Breast epithelium (tissue), 4 donors: ENCODE results near the gene ASB11. TPM values are rescaled to one million over a fixed set of nuclear protein-coding genes. Genes with fewer than 3 reads are reported as not detected.

Experiments
- DNase-seq, 2 donors: peaks; one replicate each; pipeline ENCODE4 v3.0.0-alpha.2; 2019; ENCODE audit warnings: low spot score in 2 of 2
- H3K27ac ChIP-seq, 2 donors: fragments of 200-600 bp; sonication (generic) in 1 of 2; one replicate each; pipeline ENCODE4 v1.5.1; 2016 to 2019; ENCODE audit warnings: mild to moderate bottlenecking in 1 of 2
- H3K27me3 ChIP-seq, 2 donors: fragments of 200-600 bp; sonication (generic) in 1 of 2; one replicate each; pipeline versions ENCODE4 v1.5.1 to v1.6.0; 2017 to 2019; ENCODE audit warnings: control low read depth in 1 of 2, mild to moderate bottlenecking in 1 of 2
- H3K36me3 ChIP-seq: fragments of 200-600 bp; one replicate; pipeline ENCODE4 v1.5.1; 2019
- H3K4me1 ChIP-seq, 2 donors: fragments of 200-600 bp; sonication (generic); one replicate each; pipeline ENCODE4 v1.5.1; 2016 to 2019; ENCODE audit warnings: control low read depth in 1 of 2
- H3K4me3 ChIP-seq, 3 donors: fragments of 200-600 bp; sonication (generic); 1 replicate in 2 of 3; 2 replicates in 1 of 3; pipeline ENCODE4 v1.5.1; 2016 to 2019; ENCODE audit warnings: mild to moderate bottlenecking in 3 of 3, moderate library complexity in 2 of 3
- H3K9me3 ChIP-seq, 2 donors: fragments of 200-600 bp; sonication (generic) in 1 of 2; one replicate each; pipeline ENCODE4 v1.5.1; 2016 to 2019; ENCODE audit warnings: control low read depth in 1 of 2
- CTCF ChIP-seq, 3 donors: fragments of 450-650 bp; IDR thresholded peaks; one replicate each; pipeline ENCODE4 v1.5.1; 2016 to 2017; ENCODE audit warnings: antibody characterized with exemption in 3 of 3, mild to moderate bottlenecking in 3 of 3, moderate library complexity in 3 of 3
- POLR2A ChIP-seq: fragments of 450-650 bp; IDR thresholded peaks from one replicate; pipeline ENCODE4 v1.6.1; 2016; ENCODE audit warnings: antibody characterized with exemption, mild to moderate bottlenecking, moderate library complexity
- POLR2AphosphoS5 ChIP-seq, 3 donors: sonication (generic); formaldehyde crosslinking; IDR thresholded peaks; one replicate each; pipeline ENCODE4 v1.6.1; 2017; ENCODE audit warnings: antibody characterized with exemption in 3 of 3
- intact Hi-C: fragments of 100-400 bp; cut with DNase I; formaldehyde crosslinking; loops from one replicate; pipeline ENCODE4 v1.15.1; 2023; ENCODE audit warnings: low total_unique reads
- total RNA-seq, 3 donors: library from RNA; depleted of rRNA; stranded (reverse); fragments of >200 nt; gene quantifications; one replicate each; pipeline ENCODE4 v1.1.0, GENCODE V29; 2016

Gene ASB11
- not detected for total RNA-seq

- no peak for DNase-seq
- Histone ChIP-seq H3K4me3 (no peak within 1 kb of the TSS), H3K4me1 (no peaks in the 10 kb centered on the region), H3K36me3 (no peaks in the 10 kb centered on the region), H3K9me3 (no peaks in the 10 kb centered on the region), H3K27me3 (peaks cover 0 to 21% of the 10 kb centered on the region in 2 donors), H3K27ac (no peak within 1 kb of the TSS)
- TF ChIP-seq POLR2AphosphoS5 (IDR thresholded peaks at IDR 0.05): no peak
- TF ChIP-seq POLR2A: no peak
- no peak for TF ChIP-seq CTCF (IDR thresholded peaks at IDR 0.05)
- intact Hi-C loops: no loop called here
These were observed at the start of gene ASB11 for GRCh38 chrX:15315509-15315908. Gene ASB11, minus strand, starts transcription at chrX:15315640. Its CDS starts 35 bp downstream, at chrX:15315605.

DNA sequence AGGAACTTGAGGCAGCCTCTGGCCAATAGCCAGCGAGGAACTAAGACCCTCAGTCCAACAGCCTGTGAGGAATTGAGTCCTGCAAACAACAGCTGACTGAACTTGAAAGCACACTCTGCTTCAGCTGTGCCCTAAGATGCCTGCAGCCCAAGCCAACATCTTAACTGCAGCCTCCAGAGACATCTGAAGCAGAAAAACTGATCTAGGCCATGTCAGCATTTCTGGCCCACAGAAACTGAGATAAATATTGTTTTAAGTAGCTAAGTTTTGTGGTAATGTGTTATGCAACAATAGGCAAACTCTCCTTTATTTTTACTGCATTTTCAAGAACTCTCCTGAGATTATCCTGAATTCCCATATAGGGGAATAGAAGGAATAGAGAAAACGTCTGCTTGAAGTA lies 44.3 kb upstream of the ASB11 start:
- DNase-seq: no peak
- no peak for TF ChIP-seq CTCF (IDR thresholded peaks at IDR 0.05)
- TF ChIP-seq POLR2AphosphoS5 (IDR thresholded peaks at IDR 0.05): no peak
- TF ChIP-seq POLR2A: no peak
- Histone ChIP-seq H3K4me3 (no peak overlapping the region), H3K27me3 (peaks cover 0 to 13% of the 10 kb centered on the region in 2 donors), H3K9me3 (no peaks in the 10 kb centered on the region), H3K27ac (no peak overlapping the region), H3K4me1 (no peaks in the 10 kb centered on the region), H3K36me3 (no peaks in the 10 kb centered on the region)
- intact Hi-C loops: loop anchor here (5.0 to 10.0 kb wide), 2 partner anchors 832 to 1935 kb away; partner anchors contain the start of gene GLRA2

DNA sequence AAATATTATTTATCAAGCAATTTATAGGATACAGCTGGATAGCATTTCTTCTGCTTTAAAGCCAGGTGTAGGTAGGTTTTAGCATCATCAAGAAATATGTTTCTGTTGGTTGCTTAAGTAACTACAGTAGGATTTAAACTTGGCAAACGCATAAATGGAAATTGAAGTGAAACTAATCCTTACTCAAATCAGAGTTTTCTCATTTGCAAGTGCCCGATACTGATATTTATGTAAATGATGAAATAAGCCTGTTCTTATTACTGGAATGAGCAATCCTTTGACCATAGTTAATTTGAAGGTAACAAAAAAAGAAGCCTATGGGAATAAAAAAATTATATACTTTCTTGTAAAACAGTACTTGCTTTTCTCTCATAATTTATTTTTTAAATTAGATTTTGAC lies 43.1 kb upstream of the ASB11 start:
- H3K27ac ChIP-seq: no peak overlapping the region
- intact Hi-C loops: loop anchor here (10.0 kb wide), 1 partner anchor 1934 kb away; no protein-coding TSS in a partner anchor
- TF ChIP-seq CTCF (IDR thresholded peaks at IDR 0.05) (no peak), POLR2AphosphoS5 (IDR thresholded peaks at IDR 0.05) (no peak), POLR2A (no peak)

DNA sequence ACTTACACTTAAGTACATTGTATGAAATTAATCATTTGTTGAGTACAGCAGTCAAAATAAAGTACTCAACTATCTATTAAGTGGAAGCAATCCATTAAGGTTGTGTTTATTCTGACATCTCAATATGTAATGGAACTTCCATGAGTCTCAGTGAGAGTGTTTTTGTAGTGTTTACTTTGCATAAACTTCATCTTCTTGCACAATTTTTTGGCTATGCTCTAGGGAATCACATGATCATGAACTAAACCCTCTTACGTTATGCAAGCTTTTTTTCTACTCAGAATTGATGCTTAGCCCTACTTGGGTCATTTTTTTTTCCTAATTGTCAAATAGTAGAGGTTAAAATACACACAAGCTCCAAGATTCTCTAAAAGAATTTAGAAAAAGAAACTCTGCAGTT lies 41.0 kb upstream of the ASB11 start:
- Histone ChIP-seq H3K4me1 (no peaks in the 10 kb centered on the region), H3K27ac (peak overlapping the region in 1 of 2 donors; percentile 43), H3K27me3 (peaks cover 0 to 8% of the 10 kb centered on the region in 2 donors), H3K4me3 (no peak overlapping the region), H3K9me3 (no peaks in the 10 kb centered on the region), H3K36me3 (no peaks in the 10 kb centered on the region)
- TF ChIP-seq POLR2A (no peak), CTCF (IDR thresholded peaks at IDR 0.05) (no peak), POLR2AphosphoS5 (IDR thresholded peaks at IDR 0.05) (no peak)
- DNase-seq: no peak
- intact Hi-C loops: loop anchor here (10.0 kb wide), 1 partner anchor 1932 kb away; no protein-coding TSS in a partner anchor

More for the DNA sequence above, 43.1 kb upstream of the ASB11 start:
- Histone ChIP-seq H3K36me3 (no peaks in the 10 kb centered on the region), H3K4me3 (no peak overlapping the region), H3K4me1 (no peaks in the 10 kb centered on the region), H3K27me3 (peaks cover 0 to 9% of the 10 kb centered on the region in 2 donors), H3K9me3 (no peaks in the 10 kb centered on the region)
- DNase-seq: no peak

- intact Hi-C loops: loop anchor here (10.0 kb wide), 1 partner anchor 1926 kb away; no protein-coding TSS in a partner anchor
- DNase-seq: no peak
These were observed 35.0 kb upstream of the ASB11 start for GRCh38 chrX:15350329-15350996.

More at GRCh38 chrX:15350329-15350996, 35.0 kb upstream of the ASB11 start:
- H3K9me3 ChIP-seq: no peaks in the 10 kb centered on the region
- no peak overlapping the region for H3K4me3 ChIP-seq
- H3K27ac ChIP-seq: peak overlapping the region; percentile 4 to 75
- TF ChIP-seq CTCF (IDR thresholded peaks at IDR 0.05) (no peak), POLR2AphosphoS5 (IDR thresholded peaks at IDR 0.05) (no peak), POLR2A (no peak)
- peaks cover 0 to 9% of the 10 kb centered on the region in 2 donors for H3K27me3 ChIP-seq
- H3K36me3 ChIP-seq: no peaks in the 10 kb centered on the region
- H3K4me1 ChIP-seq: no peaks in the 10 kb centered on the region
